Esophagus squamous epithelium (tissue), 4 donors: ENCODE data around the gene PIK3C2G.

Experiments used
- POLR2A ChIP-seq, 4 donors: fragments of 450-650 bp; IDR thresholded peaks; one replicate each; pipeline ENCODE4 v1.6.1; 2017; ENCODE audit warnings: antibody characterized with exemption in 4 of 4, mild to moderate bottlenecking in 4 of 4, moderate library complexity in 3 of 4
- TF ChIP-seq, protein P1 (sequence below), 6 experiments: fragments of 450-650 bp in 4 of 6; fragments of 200-600 bp in 2 of 6; sonication (generic) in 2 of 6; IDR thresholded peaks; one replicate each; pipeline ENCODE4 v1.5.1; 2016 to 2019; ENCODE audit warnings: antibody characterized with exemption in 6 of 6, mild to moderate bottlenecking in 4 of 6, moderate library complexity in 4 of 6

- TF ChIP-seq, protein P1, sequence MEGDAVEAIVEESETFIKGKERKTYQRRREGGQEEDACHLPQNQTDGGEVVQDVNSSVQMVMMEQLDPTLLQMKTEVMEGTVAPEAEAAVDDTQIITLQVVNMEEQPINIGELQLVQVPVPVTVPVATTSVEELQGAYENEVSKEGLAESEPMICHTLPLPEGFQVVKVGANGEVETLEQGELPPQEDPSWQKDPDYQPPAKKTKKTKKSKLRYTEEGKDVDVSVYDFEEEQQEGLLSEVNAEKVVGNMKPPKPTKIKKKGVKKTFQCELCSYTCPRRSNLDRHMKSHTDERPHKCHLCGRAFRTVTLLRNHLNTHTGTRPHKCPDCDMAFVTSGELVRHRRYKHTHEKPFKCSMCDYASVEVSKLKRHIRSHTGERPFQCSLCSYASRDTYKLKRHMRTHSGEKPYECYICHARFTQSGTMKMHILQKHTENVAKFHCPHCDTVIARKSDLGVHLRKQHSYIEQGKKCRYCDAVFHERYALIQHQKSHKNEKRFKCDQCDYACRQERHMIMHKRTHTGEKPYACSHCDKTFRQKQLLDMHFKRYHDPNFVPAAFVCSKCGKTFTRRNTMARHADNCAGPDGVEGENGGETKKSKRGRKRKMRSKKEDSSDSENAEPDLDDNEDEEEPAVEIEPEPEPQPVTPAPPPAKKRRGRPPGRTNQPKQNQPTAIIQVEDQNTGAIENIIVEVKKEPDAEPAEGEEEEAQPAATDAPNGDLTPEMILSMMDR (IDR thresholded peaks at IDR 0.05) = no peak
- TF ChIP-seq POLR2A (IDR thresholded peaks at IDR 0.05) = no peak
Observed at GRCh38 chr12:18522806-18523205, 261.5 kb downstream of the PIK3C2G start.
